ENCODE data around the gene CDC42BPB.

DNA sequence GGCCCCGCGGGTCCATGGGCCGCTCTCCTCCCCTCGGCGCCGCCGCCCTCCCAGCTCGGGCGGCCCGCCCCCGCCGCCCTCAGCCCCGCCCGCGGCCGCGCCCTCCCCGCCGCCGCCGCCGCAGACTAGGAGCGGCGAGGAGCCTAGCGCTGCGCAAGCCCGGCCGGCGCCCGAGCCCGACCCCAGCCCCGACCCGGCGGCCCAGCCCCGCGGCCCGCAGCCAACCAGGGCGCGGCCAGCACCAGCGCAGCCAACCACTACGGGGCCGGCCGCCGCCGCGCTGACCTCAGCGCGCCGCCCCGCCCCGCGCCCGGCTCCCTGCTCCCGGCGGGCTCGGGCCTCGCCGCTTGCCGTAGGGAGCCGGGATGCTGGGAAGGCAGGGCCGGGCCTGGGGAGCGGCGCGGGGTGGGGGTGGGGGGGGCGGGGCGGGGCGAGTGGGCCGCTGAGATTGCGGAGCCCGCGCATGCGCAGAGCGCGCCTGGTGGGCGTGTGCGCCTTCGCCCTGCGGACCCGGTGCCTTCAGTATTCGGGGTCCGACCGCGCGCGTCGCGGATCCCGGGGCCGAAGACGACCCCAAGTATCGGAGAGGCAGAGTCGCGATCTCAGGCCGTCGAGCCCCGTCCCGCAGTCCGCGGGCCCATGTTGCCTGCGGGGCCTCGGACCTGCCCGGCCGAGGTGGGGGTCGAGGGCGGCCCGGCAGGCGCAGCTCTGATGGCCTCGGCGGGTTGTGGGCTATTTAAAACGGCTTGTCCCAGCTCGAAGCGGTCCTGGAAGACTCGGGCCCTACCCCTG lies at the start of gene CDC42BPB:
- TF ChIP-seq, protein P1, sequence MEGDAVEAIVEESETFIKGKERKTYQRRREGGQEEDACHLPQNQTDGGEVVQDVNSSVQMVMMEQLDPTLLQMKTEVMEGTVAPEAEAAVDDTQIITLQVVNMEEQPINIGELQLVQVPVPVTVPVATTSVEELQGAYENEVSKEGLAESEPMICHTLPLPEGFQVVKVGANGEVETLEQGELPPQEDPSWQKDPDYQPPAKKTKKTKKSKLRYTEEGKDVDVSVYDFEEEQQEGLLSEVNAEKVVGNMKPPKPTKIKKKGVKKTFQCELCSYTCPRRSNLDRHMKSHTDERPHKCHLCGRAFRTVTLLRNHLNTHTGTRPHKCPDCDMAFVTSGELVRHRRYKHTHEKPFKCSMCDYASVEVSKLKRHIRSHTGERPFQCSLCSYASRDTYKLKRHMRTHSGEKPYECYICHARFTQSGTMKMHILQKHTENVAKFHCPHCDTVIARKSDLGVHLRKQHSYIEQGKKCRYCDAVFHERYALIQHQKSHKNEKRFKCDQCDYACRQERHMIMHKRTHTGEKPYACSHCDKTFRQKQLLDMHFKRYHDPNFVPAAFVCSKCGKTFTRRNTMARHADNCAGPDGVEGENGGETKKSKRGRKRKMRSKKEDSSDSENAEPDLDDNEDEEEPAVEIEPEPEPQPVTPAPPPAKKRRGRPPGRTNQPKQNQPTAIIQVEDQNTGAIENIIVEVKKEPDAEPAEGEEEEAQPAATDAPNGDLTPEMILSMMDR (IDR thresholded peaks at IDR 0.05), result no peak
- TF ChIP-seq EZH2 (IDR thresholded peaks at IDR 0.05), result no peak

All from neural progenitor cell (in vitro differentiated cells).